HG03558 (cell line): Measurements from ENCODE around the gene FOXK2.

Source experiments
- ATAC-seq: cut with Tn5 transposase; IDR thresholded peaks from one replicate; pipeline ENCODE4 v1.9.1; 2021; ENCODE audit warnings: moderate number of reproducible peaks; ENCODE audit not compliant: unreplicated experiment; ENCODE audit errors: extremely low read depth

Gene FOXK2

DNA sequence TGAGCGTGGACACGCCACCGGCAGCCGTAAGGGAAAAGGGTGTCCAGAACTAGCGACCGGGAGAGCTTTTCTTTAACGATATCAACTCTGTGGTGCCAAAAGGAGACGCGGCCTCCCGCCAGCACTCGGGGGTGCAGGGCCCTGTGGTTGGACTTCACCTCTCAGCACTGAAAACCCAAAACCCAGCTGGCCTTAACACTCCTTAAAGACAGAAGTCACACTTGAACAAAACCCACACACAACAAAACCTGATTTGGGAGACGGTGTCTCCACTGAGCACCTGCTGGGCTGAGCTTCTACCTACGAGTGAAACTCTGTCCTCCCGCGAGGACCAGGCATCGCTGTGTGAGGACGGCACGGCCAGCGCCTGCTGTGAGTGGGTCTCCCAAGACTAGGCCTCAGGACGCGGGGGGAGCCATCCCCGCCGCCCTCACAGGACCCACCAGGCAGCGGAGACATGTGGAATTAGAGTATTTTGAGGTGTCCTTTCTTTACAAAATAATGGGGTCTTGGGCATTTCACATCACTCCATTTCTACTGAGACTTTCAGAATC is 82.0 kb downstream of the FOXK2 start:
- no peak for ATAC-seq

- ATAC-seq = no peak
These were observed 83.0 kb downstream of the FOXK2 start for GRCh38 chr17:82602487-82602886.

- ATAC-seq = no peak
These were observed 83.6 kb downstream of the FOXK2 start for GRCh38 chr17:82602986-82603710.

DNA sequence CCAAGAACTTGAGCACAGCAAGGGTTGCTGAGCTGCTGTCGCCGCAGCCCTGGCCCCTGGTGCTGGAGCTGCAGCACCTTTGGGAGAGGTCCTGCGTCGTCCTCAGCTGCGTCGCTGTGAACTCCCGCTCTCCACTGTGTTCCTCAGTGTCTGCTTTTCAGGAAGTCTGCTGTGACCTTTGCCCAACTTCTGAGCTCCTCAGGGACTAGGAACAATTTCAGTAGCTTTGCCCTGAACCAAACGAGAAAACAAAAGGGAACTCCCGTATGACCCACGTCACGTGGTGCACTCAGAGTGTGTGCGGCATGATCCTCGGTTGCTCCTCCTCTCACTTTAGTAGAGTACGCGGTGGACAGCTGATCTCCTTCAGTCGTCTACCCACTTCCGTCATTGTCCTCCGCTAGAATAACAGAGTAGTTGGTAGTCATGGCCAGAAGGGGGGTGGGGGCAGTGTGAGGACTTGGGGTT is 84.5 kb downstream of the FOXK2 start:
- no peak for ATAC-seq

DNA sequence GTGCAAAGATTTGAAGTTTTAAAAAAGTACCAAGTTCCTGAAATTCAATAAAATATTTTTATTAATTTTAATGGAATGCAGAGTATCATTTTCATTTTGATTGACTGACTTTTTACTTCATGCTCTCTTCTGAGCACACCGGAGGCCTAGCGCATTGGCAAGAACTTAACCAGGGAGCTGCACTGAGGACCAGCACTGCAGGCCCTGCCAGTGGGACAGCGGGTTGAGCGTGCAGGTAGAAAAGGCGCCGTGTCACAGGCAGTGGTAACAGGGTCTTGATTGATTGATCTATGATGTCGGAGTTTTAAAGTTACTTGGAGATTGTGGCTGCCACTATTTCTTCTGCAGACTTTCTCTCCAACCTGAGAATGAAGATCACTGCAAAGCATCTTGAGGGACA is 85.0 kb downstream of the FOXK2 start:
- ATAC-seq = no peak

DNA sequence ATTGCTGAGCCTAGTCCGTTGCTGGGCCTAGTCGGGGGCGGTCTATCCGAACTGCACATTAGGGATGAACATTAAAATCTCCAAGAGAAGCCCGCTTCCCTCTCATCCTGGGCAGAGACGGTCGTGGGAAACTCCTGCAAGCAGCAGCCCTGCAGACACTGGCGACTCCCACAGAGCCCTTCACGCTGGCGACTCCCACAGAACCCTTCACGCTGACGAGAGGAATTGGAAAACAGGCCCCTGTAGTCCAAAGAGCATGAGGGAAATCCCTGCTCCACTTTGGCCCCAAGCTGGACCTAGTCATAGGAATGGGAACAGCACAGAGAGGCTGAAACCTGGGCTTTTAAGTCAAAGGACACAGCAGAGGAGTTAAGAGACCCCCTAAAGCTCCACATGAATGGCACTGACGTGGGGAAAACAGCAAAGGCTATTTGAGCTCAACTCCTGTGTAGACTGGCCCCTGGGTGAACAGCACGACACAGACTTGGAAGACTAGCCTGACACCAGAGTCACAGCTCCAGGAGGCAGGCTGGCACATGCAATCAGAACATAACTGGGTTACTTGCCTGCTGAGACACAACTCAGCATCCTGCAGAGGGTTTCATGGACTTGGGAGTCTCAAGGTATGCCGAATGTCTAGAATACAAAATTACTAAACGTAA is 86.5 kb downstream of the FOXK2 start:
- no peak for ATAC-seq

DNA sequence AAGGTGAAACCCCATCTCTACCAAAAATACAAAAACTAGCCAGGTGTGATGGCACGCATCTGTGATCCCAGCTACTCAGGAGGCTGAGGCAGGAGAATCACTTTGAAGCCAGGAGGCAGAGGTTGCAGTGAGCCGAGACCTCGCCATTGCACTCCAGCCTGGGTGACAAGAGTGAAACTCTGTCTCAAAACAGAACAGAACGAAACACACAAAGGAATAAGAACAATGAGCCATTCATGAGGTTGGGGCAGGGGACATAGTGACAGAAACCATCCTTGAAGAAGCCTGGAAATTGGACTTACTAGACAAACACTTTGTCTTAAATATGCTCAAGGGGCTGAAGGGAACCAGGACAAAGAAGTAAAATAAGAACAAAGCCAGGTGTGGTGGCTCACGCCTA is 89.3 kb downstream of the FOXK2 start:
- no peak for ATAC-seq

GRCh38 chr17:82609655-82610054 is 90.1 kb downstream of the FOXK2 start:
- no peak for ATAC-seq

DNA sequence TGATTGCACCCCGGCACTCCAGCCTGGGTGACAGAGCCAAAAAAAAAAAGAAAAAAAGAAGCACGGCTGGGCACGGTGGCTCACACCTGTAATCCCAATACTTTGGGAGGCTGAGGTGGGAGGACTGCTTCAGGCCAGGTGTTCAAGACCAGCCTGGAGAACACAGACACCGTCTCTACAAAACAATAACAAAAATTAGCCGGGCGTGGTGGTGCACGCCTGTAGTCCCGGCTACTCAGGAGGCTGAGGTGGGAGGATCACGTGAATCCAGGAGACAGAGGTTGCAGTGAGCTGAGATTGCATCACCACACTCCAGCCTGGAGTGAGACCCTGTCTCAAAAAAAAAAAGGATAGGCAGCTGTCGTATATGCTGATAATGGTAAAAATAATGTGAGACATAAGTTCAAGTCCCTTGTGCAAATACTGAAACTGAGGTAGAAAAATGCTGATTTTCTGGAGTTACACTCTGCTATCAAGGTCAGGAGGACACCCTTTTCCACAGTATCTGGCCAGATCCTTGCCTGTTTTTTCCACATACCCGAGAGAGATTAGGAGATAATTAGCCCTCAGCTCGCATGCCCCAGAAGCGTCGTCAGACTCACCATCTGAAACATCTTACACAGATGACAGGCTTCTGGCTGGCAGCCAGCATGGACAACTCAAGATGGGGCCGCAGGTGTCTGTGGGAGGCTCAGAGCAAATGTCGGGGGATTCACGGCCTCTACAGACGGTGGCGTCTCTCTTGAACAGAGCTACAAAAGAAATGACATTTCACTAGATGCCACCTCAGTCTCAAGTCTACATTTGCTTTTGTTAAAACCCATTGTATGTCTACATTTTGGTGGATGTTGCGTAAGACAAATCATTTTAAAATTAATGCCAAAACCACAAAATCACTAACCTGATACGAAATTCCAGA is 91.9 kb downstream of the FOXK2 start:
- no peak for ATAC-seq

- no peak for ATAC-seq
These were observed 94.0 kb downstream of the FOXK2 start for GRCh38 chr17:82613283-82614094.

DNA sequence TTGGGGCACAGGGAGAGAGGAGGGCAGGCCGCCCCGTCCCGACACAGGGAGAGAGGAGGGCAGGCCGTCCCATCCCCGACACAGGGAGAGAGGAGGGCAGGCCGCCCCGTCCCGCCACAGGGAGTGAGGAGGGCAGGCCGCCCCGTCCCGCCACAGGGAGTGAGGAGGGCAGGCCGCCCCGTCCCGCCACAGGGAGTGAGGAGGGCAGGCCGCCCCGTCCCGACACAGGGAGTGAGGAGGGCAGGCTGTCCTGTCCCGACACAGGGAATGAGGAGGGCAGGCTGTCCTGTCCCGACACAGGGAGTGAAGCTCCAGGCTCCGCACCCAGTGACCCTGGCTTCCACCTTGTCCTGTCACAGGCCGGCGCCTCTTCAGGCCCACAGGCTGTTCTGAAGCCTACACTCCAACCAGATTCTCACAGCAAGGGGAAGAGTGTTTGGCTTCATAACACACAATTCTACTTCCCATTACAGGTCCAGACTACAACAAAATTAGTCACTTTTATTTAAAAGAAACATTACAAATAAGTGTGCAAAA is 94.6 kb downstream of the FOXK2 start:
- ATAC-seq = no peak

DNA sequence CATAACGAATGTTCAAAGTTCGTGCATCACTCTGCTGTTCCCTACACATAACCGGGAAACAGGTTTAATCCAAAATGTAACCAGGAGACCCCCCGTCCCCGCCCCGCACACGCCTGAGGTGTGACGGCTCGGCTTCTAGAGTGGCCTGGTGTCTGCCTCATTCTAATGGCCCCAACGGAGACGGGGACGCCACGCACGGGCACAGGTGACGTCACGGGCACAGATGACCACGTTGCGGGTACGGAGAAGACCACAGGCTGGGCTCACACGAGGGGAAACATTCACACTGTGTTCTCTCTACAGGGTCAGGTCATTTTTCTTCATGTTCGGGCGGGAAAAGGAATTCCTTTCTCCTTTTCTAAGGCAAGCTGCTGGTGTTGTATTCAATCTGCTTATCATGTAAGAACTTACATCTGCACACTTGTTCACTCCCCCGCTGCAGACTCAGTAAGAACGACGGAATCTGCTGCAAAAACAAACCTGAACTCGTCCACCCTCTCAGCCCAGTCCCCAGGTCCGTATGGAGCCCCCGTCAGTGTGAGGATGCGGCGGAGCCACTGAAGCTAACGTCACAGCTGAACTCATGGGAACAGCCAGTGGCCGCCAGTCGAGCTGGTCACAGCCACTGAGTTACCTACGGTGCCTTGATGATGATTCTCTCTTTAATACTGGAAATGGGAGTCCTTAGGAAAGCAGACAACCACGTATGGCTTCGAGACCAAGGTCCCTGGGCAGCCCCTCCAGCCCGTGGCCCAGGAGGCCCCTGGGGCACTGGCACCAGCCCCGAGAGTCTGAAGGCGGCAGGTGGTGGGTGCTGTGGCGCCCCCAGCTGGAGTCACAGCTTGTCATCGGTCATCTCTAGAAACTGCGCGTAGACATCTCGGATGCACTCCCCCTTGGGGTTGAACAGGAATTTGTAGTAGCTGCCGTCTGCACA is 95.8 kb downstream of the FOXK2 start:
- ATAC-seq = no peak

DNA sequence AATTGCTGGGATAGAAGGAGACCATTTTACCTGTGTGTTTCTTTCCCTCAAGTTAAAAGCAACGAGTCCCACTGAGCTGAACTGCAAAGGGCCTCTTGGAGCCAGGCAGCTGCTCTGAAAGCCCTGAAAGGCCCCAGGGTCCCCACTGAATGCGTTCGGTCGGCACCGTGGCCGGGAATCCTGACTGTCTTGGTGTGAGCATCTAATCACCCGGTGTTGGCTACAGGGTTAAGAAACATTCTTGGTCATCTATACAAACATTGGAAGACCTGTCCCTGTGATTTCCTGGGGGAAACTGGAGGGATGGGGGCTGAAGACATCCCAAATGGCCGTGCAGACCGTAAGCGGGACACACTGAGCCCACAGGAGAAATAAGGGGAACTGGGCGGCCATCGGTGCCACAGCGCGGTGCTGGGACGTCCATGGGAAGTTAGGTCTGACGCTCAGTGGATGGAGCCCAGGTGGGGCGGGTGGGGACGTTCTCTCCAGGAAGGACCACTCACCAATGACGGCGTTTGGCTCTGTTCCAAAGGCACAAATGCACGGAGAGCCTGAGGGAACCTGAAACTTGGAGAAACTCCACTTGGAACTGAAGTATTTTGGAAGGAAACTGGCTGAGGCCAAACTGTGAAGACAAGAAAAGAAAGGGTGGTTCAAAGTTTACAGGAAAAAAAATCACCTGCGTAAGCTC is 96.6 kb downstream of the FOXK2 start:
- ATAC-seq = no peak

DNA sequence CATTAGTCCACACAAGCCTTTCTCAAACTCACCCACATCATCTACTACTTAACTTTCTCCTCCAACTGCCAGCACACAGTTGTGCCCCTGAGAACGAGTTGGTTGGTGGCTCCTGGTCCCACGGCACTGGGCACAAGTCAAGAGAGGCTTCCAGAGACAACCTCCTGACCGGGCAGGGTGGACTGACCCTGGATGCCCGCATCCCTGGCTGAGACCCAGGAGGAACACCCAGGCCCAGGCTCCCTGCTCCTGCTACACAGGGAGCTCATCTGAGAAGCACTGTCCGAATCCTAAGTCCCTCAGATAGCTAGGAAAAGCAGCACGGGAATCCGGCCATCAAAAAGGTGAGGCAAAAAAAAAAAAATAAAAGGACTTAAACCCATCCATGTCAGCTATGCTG is 99.7 kb downstream of the FOXK2 start:
- no peak for ATAC-seq

GRCh38 chr17:82619641-82620040 is 100.1 kb downstream of the FOXK2 start:
- ATAC-seq = no peak

- no peak for ATAC-seq
These were observed 104.2 kb downstream of the FOXK2 start for GRCh38 chr17:82623707-82624106.

- no peak for ATAC-seq
These were observed 107.9 kb downstream of the FOXK2 start for GRCh38 chr17:82627405-82627804.

DNA sequence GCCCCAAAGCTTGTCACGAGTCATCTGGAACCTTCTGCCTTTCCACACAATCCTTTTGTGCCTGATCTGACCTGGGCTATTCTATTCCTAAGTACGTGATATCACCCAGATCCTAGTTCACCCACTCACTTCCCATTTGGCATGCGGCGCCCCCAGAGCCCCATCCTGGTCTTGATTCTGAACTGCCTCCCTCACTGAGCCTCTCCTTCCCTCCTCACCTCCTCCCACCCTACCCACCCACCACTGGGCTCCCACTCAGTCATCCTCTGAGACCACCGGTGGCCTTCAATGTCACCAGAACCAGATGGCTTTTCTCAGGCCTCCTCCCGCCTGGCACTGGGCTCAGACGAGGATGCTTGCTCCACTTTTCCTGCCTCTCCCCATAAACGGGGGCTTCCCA is 110.2 kb downstream of the FOXK2 start:
- ATAC-seq = no peak
